Measurements from ENCODE around the gene PINLYP. TPM values are rescaled to one million over a fixed set of nuclear protein-coding genes. Genes with fewer than 3 reads are reported as not detected.

PINLYP gene
- total and polyA plus RNA-seq, 9 of the 15 experiments (the other 6 are each of a cell fraction or from before 2014, with no cell fraction given): 1.00 to 6.7 (median 2.2) TPM

DNA sequence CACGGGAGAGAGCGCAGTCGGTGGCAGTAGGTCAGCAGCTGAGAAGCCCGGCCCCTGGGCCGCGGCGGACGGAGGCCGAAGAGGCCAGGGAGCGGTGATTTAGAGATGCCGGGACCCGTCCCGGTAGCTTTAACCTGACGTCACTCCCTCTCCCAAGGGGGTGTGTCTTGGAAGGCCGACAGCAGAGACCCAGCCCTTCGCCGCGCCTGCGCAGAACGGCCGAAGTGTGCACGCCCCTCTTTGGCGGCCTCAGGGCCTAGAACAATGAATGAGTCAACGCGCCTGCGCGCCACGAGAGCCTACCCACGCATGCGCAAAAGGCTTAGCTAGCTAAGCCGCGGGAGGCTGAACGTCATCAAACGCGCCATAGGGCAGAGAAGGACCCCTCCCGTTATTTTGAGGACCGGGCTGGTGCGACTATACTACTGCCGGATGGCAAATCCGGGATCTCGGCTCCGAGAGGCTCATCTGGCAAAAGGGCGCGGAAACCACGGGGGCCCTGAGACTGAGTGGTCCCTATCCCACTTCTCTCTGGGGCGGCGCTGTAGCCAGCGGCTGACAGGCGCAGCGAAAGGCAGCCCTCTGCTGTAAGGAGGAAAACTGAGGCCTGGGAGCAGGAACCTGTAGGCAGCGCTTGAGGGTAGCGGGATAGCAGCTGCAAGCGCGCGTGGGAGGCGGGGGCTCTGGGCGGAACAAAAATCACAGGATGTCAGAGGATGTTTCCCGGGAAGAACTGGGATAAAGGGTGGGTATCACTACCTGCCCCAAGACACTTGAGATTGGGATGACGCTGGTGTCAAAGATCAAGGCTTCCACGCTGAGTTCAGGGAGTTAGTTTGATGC lies 20.6 kb downstream of the PINLYP start, which contains the start of the genes IRGQ and ZNF576 (continued):
- TF ChIP-seq, protein P1, sequence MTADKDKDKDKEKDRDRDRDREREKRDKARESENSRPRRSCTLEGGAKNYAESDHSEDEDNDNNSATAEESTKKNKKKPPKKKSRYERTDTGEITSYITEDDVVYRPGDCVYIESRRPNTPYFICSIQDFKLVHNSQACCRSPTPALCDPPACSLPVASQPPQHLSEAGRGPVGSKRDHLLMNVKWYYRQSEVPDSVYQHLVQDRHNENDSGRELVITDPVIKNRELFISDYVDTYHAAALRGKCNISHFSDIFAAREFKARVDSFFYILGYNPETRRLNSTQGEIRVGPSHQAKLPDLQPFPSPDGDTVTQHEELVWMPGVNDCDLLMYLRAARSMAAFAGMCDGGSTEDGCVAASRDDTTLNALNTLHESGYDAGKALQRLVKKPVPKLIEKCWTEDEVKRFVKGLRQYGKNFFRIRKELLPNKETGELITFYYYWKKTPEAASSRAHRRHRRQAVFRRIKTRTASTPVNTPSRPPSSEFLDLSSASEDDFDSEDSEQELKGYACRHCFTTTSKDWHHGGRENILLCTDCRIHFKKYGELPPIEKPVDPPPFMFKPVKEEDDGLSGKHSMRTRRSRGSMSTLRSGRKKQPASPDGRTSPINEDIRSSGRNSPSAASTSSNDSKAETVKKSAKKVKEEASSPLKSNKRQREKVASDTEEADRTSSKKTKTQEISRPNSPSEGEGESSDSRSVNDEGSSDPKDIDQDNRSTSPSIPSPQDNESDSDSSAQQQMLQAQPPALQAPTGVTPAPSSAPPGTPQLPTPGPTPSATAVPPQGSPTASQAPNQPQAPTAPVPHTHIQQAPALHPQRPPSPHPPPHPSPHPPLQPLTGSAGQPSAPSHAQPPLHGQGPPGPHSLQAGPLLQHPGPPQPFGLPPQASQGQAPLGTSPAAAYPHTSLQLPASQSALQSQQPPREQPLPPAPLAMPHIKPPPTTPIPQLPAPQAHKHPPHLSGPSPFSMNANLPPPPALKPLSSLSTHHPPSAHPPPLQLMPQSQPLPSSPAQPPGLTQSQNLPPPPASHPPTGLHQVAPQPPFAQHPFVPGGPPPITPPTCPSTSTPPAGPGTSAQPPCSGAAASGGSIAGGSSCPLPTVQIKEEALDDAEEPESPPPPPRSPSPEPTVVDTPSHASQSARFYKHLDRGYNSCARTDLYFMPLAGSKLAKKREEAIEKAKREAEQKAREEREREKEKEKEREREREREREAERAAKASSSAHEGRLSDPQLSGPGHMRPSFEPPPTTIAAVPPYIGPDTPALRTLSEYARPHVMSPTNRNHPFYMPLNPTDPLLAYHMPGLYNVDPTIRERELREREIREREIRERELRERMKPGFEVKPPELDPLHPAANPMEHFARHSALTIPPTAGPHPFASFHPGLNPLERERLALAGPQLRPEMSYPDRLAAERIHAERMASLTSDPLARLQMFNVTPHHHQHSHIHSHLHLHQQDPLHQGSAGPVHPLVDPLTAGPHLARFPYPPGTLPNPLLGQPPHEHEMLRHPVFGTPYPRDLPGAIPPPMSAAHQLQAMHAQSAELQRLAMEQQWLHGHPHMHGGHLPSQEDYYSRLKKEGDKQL (CRISPR knock-in tag; IDR thresholded peaks at IDR 0.05; ENCODE audit: borderline replicate concordance): no peak
- TF ChIP-seq ZNF174 (CRISPR knock-in tag; IDR thresholded peaks at IDR 0.05) (no peak), XRCC3 (IDR thresholded peaks at IDR 0.05) (no peak), TCF7L2 (IDR thresholded peaks at IDR 0.05; ENCODE audit: low read depth, low read length) (no peak), RFX1 (IDR thresholded peaks at IDR 0.05) (no peak), YBX1 (IDR thresholded peaks at IDR 0.05) (no peak), PHTF2 (CRISPR knock-in tag; IDR thresholded peaks at IDR 0.05) (no peak), LEF1 (IDR thresholded peaks at IDR 0.05) (0 out of 2 replicates have a peak, but pooled peaks have one; percentile 34), CBX2 (IDR thresholded peaks at IDR 0.05; ENCODE audit: insufficient read depth, low read length, poor library complexity, severe bottlenecking) (no peak), FOXA3 (CRISPR knock-in tag; conservative IDR thresholded peaks at IDR 0.05 in 1 of 2, IDR thresholded peaks at IDR 0.05 in 1 of 2) (no peak), FOXM1 (IDR thresholded peaks at IDR 0.05; ENCODE audit: low read depth) (no peak), FOXM1 (CRISPR knock-in tag; IDR thresholded peaks at IDR 0.05; ENCODE audit: low read depth) (no peak), MTA3 (IDR thresholded peaks at IDR 0.05; ENCODE audit: borderline replicate concordance) (peak; percentile 96), PTBP1 (IDR thresholded peaks at IDR 0.05; ENCODE audit: low read depth, low read length) (no peak), EHMT2 (IDR thresholded peaks at IDR 0.05) (no peak), ZNF77 (CRISPR knock-in tag; IDR thresholded peaks at IDR 0.05) (no peak), KDM4B (IDR thresholded peaks at IDR 0.05; ENCODE audit: borderline replicate concordance in 2 of 2, low read depth in 1 of 2) (no peak; a peak in 1 of 4 replicates)
- TF ChIP-seq, protein P2, sequence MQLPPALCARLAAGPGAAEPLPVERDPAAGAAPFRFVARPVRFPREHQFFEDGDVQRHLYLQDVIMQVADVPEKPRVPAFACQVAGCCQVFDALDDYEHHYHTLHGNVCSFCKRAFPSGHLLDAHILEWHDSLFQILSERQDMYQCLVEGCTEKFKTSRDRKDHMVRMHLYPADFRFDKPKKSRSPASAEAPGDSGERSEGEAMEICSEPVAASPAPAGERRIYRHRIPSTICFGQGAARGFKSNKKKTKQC (CRISPR knock-in tag; IDR thresholded peaks at IDR 0.05): peak; percentile 48; the same call in 1 of the 2 replicates
- TF ChIP-seq, protein P3, sequence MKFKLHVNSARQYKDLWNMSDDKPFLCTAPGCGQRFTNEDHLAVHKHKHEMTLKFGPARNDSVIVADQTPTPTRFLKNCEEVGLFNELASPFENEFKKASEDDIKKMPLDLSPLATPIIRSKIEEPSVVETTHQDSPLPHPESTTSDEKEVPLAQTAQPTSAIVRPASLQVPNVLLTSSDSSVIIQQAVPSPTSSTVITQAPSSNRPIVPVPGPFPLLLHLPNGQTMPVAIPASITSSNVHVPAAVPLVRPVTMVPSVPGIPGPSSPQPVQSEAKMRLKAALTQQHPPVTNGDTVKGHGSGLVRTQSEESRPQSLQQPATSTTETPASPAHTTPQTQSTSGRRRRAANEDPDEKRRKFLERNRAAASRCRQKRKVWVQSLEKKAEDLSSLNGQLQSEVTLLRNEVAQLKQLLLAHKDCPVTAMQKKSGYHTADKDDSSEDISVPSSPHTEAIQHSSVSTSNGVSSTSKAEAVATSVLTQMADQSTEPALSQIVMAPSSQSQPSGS (CRISPR knock-in tag; IDR thresholded peaks at IDR 0.05): no peak
- TF ChIP-seq, protein P4, sequence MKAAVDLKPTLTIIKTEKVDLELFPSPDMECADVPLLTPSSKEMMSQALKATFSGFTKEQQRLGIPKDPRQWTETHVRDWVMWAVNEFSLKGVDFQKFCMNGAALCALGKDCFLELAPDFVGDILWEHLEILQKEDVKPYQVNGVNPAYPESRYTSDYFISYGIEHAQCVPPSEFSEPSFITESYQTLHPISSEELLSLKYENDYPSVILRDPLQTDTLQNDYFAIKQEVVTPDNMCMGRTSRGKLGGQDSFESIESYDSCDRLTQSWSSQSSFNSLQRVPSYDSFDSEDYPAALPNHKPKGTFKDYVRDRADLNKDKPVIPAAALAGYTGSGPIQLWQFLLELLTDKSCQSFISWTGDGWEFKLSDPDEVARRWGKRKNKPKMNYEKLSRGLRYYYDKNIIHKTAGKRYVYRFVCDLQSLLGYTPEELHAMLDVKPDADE (conservative IDR thresholded peaks at IDR 0.05; ENCODE audit: control insufficient read depth, low read depth, low read length): no peak

Data from K562 (cell line).